ENCODE measurements around the gene IFT43.

IFT43 gene

GRCh38 chr14:76083796-76084765 is 98.5 kb downstream of the IFT43 start:
- DNase-seq = no peak

GRCh38 chr14:76085358-76085757 is 99.8 kb downstream of the IFT43 start:
- DNase-seq = no peak

- DNase-seq = no peak
Measured at GRCh38 chr14:76086636-76087035, 101.1 kb downstream of the IFT43 start.

- DNase-seq = no peak
Measured at GRCh38 chr14:76088326-76088725, 102.8 kb downstream of the IFT43 start.

- DNase-seq = no peak
Measured at GRCh38 chr14:76088771-76089571, 103.4 kb downstream of the IFT43 start.

GRCh38 chr14:76089575-76089974 is 104.0 kb downstream of the IFT43 start:
- no peak for DNase-seq

GRCh38 chr14:76090616-76091391 is 105.2 kb downstream of the IFT43 start:
- DNase-seq = no peak

GRCh38 chr14:76093077-76093476 is 107.5 kb downstream of the IFT43 start:
- no peak for DNase-seq

GRCh38 chr14:76096257-76096656 is 110.7 kb downstream of the IFT43 start:
- no peak for DNase-seq

- DNase-seq = no peak
Measured at GRCh38 chr14:76097547-76097946, 112.0 kb downstream of the IFT43 start.

GRCh38 chr14:76098047-76098446 is 112.5 kb downstream of the IFT43 start:
- DNase-seq = no peak

- no peak for DNase-seq
Measured at GRCh38 chr14:76098916-76099675, 113.5 kb downstream of the IFT43 start.

GRCh38 chr14:76100236-76100635 is 114.7 kb downstream of the IFT43 start:
- no peak for DNase-seq

- DNase-seq = no peak
Measured at GRCh38 chr14:76101391-76102379, 116.1 kb downstream of the IFT43 start.

- no peak for DNase-seq
Measured at GRCh38 chr14:76104802-76105355, 119.3 kb downstream of the IFT43 start.

- DNase-seq = no peak
Measured at GRCh38 chr14:76106188-76106587, 120.6 kb downstream of the IFT43 start.

- DNase-seq = no peak
Measured at GRCh38 chr14:76109087-76109880, 123.7 kb downstream of the IFT43 start.

GRCh38 chr14:76112889-76113624 is 127.5 kb downstream of the IFT43 start:
- no peak for DNase-seq

- DNase-seq = no peak
Measured at GRCh38 chr14:76113691-76114090, 128.1 kb downstream of the IFT43 start.

All from stimulated activated CD4-positive, alpha-beta T cell treated with anti-CD3 and anti-CD28 coated beads, Interleukin-12 subunit alpha, Interleukin-12 subunit beta, amount 100 ng/mL, for 4 hours (primary cell).